CD4-positive, alpha-beta T cell (primary cell): Measurements from ENCODE around the gene ERGIC3. TPM values are rescaled to one million over a fixed set of nuclear protein-coding genes. Genes with fewer than 3 reads are reported as not detected.

Experiments used
- ATAC-seq: fragments of 200-7000 bp; cut with Tn5 transposase; one replicate; pipeline ENCODE4 v1.10.0; 2022; ENCODE audit warnings: mild to moderate bottlenecking; ENCODE audit not compliant: poor library complexity
- CTCF ChIA-PET: fragments of 350-600 bp; sonication (Branson Sonifier 250); formaldehyde crosslinking; loops from one replicate; lab custom pipeline; 2021; ENCODE audit warnings: antibody characterized with exemption, inconsistent platforms; lab: Charles Lee
- POLR2A ChIA-PET: fragments of 350-600 bp; sonication (Branson Sonifier 250); formaldehyde crosslinking; loops from one replicate; lab custom pipeline; 2021; ENCODE audit warnings: antibody characterized with exemption, inconsistent platforms; lab: Charles Lee
- DNase-seq, 14 experiments: peaks; one replicate each; pipeline ENCODE4 v3.0.0-alpha.2; 2013 to 2020; ENCODE audit warnings: mixed read lengths in 2 of 14
- H3K27ac ChIP-seq, 2 donors: one replicate each; pipeline versions ENCODE4 v1.5.1 to v1.7.0; 2013; ENCODE audit warnings: low read length in 2 of 2, low read depth in 1 of 2, mild to moderate bottlenecking in 1 of 2
- H3K27me3 ChIP-seq, 2 experiments: 1 replicate in 1 of 2; 2 replicates in 1 of 2; pipeline versions ENCODE4 v1.6.1 to v1.7.0; 2013; ENCODE audit warnings: low read length in 2 of 2, control low read depth in 1 of 2, mild to moderate bottlenecking in 1 of 2, moderate library complexity in 1 of 2; ENCODE audit not compliant: insufficient read depth in 2 of 2, control insufficient read depth in 1 of 2
- H3K36me3 ChIP-seq: one replicate; pipeline ENCODE4 v1.6.1; 2013; ENCODE audit warnings: low read length, control low read depth; ENCODE audit not compliant: insufficient read depth
- H3K4me1 ChIP-seq: one replicate; pipeline ENCODE4 v1.6.1; 2013; ENCODE audit warnings: low read length, control low read depth; ENCODE audit not compliant: insufficient read depth
- H3K4me3 ChIP-seq: one replicate; pipeline ENCODE4 v1.5.1; 2013; ENCODE audit warnings: mild to moderate bottlenecking, low read length, moderate library complexity
- H3K9me3 ChIP-seq, 2 experiments: 1 replicate in 1 of 2; 2 replicates in 1 of 2; pipeline versions ENCODE4 v1.6.1 to v1.7.0; 2013; ENCODE audit warnings: low read length in 2 of 2, mild to moderate bottlenecking in 2 of 2, control low read depth in 1 of 2, moderate library complexity in 1 of 2; ENCODE audit not compliant: control insufficient read depth in 1 of 2, insufficient read depth in 1 of 2
- H3K27ac Mint-ChIP-seq: one replicate; pipeline ENCODE4 v1.8.0; 2020; ENCODE audit warnings: mixed read lengths
- H3K27me3 Mint-ChIP-seq: one replicate; pipeline ENCODE4 v1.8.0; 2021; ENCODE audit warnings: mixed read lengths
- H3K36me3 Mint-ChIP-seq: one replicate; pipeline ENCODE4 v1.8.0; 2021; ENCODE audit warnings: low read depth, mixed read lengths
- H3K4me1 Mint-ChIP-seq: one replicate; pipeline ENCODE4 v1.8.0; 2021; ENCODE audit warnings: low read depth, mixed read lengths
- H3K4me3 Mint-ChIP-seq: one replicate; pipeline ENCODE4 v1.8.0; 2020; ENCODE audit warnings: mild to moderate bottlenecking, mixed read lengths
- H3K9me3 Mint-ChIP-seq: one replicate; pipeline ENCODE4 v1.8.0; 2020; ENCODE audit warnings: mixed read lengths
- intact Hi-C, 2 experiments: fragments of 100-400 bp; cut with DNase I in 1 of 2; cut with micrococcal nuclease in 1 of 2; formaldehyde crosslinking; loops; one replicate each; pipeline versions ENCODE4 v1.15.1 to v1.9.0; 2023 to 2025; cut with DNase I, micrococcal nuclease
- total RNA-seq, 174 experiments: library from RNA in 2 of 174; stranded (reverse) in 2 of 174; gene quantifications; one replicate each; pipeline ENCODE4 v1.2.3 and lab custom pipeline; 2021 to 2026
- TF ChIP-seq, protein P1 (sequence below): fragments of 200-600 bp; IDR thresholded peaks from one replicate; pipeline ENCODE4 v1.8.0; 2022; ENCODE audit warnings: antibody characterized with exemption, mild to moderate bottlenecking

Gene ERGIC3
- total RNA-seq, 2 experiments from 2014 or later, result 144 to 146 TPM

DNA sequence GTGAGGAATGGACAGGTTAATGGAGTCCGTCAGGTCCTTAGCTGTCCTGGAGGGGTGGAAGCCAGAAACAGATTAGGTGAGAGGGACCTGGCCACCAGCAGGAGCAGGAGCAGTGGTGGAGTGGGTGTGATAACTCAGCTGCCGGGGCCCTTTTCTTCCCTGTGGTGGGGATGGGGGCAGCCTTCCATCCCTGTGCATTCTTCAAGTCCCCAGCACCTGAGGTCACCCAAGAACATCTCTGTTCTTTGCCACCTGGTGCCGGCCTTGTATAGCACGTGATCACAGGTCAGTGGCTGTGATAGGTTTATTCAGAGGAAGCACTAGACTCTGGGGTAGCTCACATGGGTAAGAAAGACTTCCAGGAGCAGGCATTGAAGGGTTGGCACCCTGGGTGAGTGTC is 16.6 kb downstream of the ERGIC3 start:
- Histone ChIP-seq H3K36me3 (peaks cover 17% of the 10 kb centered on the region), H3K27ac (no peak overlapping the region), H3K27me3 (no peaks in the 10 kb centered on the region), H3K4me1 (no peaks in the 10 kb centered on the region), H3K9me3 (no peaks in the 10 kb centered on the region), H3K4me3 (no peak overlapping the region)
- Mint-ChIP-seq H3K36me3 (peaks cover 42% of the 10 kb centered on the region), H3K4me3 (no peak overlapping the region), H3K27me3 (no peaks in the 10 kb centered on the region), H3K9me3 (no peaks in the 10 kb centered on the region), H3K27ac (no peak overlapping the region), H3K4me1 (no peaks in the 10 kb centered on the region)
- ChIA-PET CTCF (no interaction called here), POLR2A (no interaction called here)
- intact Hi-C loops, result no loop called here
- DNase-seq, result no peak
- TF ChIP-seq, protein P1, sequence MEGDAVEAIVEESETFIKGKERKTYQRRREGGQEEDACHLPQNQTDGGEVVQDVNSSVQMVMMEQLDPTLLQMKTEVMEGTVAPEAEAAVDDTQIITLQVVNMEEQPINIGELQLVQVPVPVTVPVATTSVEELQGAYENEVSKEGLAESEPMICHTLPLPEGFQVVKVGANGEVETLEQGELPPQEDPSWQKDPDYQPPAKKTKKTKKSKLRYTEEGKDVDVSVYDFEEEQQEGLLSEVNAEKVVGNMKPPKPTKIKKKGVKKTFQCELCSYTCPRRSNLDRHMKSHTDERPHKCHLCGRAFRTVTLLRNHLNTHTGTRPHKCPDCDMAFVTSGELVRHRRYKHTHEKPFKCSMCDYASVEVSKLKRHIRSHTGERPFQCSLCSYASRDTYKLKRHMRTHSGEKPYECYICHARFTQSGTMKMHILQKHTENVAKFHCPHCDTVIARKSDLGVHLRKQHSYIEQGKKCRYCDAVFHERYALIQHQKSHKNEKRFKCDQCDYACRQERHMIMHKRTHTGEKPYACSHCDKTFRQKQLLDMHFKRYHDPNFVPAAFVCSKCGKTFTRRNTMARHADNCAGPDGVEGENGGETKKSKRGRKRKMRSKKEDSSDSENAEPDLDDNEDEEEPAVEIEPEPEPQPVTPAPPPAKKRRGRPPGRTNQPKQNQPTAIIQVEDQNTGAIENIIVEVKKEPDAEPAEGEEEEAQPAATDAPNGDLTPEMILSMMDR, result no peak
- no peak for ATAC-seq

DNA sequence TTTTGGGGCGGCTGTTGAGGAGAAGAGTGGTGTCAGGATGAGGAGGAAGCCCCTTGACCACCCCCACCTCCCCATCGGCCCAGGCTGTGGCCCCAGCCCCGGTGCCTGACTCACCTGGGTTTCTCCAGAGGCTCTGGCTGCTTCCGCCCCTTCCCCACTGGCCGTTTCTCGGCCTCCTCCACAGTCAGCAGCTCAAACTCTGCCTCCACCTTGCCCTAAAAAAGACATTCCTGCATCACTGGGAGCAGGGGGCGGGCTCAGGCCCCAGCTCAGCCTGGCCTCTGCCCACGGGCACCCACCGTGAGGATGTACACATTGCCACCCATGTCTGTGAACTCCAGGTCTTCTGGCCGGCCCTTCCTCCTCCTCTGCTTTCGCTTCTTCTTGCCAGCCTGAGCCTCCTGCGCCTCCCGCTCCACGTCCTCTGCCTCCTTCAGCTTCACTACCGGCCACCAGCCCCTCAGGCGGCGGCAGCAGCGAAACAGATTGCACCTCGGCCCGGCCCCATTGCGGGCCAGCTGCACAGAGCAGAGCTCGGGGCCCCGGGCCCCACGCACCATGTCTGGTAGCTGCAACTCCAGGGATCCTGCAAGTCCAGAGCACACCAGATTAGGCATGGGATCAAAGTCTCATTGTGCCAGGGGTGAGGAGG is 17.3 kb downstream of the ERGIC3 start:
- Mint-ChIP-seq H3K27me3 (no peaks in the 10 kb centered on the region), H3K4me3 (no peak overlapping the region), H3K36me3 (peaks cover 40% of the 10 kb centered on the region), H3K4me1 (no peaks in the 10 kb centered on the region), H3K9me3 (no peaks in the 10 kb centered on the region), H3K27ac (no peak overlapping the region)
- DNase-seq (no peak), ATAC-seq (no peak)
- Histone ChIP-seq H3K36me3 (peaks cover 15% of the 10 kb centered on the region), H3K4me1 (no peaks in the 10 kb centered on the region), H3K9me3 (no peaks in the 10 kb centered on the region), H3K27ac (no peak overlapping the region), H3K27me3 (no peaks in the 10 kb centered on the region), H3K4me3 (no peak overlapping the region)
- CTCF ChIA-PET, result no interaction called here
- TF ChIP-seq, protein P1, result no peak
- POLR2A ChIA-PET, result no interaction called here
- intact Hi-C loops, result no loop called here

DNA sequence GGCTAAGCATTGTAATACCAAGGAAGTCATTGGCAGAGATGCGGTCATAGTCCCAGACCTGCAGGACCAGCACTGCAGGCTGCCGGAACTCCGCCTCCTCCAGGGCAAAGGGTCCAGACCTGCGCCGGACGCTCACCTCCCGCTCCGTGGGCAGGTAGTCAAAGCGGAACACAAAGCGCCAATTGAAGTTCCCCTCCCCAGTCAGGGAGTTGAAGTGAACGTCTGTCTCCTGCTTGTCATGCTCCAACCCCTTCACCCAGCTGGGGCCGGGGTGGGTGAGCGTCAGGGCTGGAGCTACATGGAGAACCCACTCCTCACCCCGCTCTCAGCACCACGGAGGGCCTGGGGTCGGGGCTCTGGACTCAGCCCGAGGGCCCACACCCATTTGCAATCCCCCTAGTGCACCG is 18.2 kb downstream of the ERGIC3 start:
- intact Hi-C loops, result no loop called here
- H3K36me3 Mint-ChIP-seq, result peaks cover 30% of the 10 kb centered on the region
- Histone ChIP-seq H3K36me3 (peaks cover 15% of the 10 kb centered on the region), H3K27ac (no peak overlapping the region), H3K9me3 (no peaks in the 10 kb centered on the region), H3K4me1 (no peaks in the 10 kb centered on the region), H3K4me3 (no peak overlapping the region), H3K27me3 (no peaks in the 10 kb centered on the region)
- H3K4me1 Mint-ChIP-seq, result no peaks in the 10 kb centered on the region
- DNase-seq, result no peak
- H3K9me3 Mint-ChIP-seq, result no peaks in the 10 kb centered on the region
- TF ChIP-seq, protein P1, result no peak
- no peaks in the 10 kb centered on the region for H3K27me3 Mint-ChIP-seq
- POLR2A ChIA-PET, result no interaction called here
- CTCF ChIA-PET, result no interaction called here
- ATAC-seq, result no peak
- H3K4me3 Mint-ChIP-seq, result no peak overlapping the region
- no peak overlapping the region for H3K27ac Mint-ChIP-seq
